Measurements from ENCODE around the gene FAM184A. TPM values are rescaled to one million over a fixed set of nuclear protein-coding genes. Genes with fewer than 3 reads are reported as not detected.

FAM184A gene
- total and polyA plus RNA-seq, 9 of the 15 experiments (the other 6 are each of a cell fraction or from before 2014, with no cell fraction given), result 6.4 to 18.7 (median 13.1) TPM

DNA sequence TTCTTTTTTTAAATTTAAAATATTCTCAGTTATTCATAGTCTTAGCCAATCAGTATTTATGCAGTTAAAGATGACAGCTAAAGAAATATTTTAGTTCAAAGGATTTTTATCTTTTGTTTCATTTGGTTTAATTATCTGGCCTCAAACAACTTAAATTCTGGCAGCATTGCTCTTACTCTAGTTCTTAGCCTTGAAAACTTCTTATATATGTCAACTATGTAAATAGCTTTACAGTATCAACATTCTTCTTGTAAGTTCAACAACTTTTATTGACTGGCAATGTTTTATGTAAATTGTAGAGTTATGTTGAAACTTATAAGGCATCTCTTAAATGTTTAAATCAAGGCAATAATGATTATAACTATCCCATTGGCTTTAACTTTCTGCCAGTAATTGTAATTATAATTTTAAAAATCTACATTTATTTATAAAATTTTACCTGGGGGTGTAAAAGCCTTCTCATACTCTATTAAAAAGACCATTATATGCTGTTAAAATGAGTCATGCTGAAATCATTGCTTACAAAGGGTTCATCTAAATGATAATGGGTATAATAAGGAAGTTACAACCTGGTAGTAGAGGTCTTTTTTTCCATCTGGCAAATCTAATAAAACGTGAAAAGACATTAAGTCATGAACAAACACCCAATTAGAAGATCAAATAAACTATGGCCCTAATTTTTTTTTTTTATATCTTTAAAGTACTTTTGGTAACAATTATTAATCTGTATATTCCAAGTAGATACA lies 45.8 kb upstream of the FAM184A start:
- in situ Hi-C loops (cut with MboI), result no loop called here
- no peak overlapping the region for H3K9ac ChIP-seq (ENCODE audit: insufficient read depth in 1 of 2, low read depth in 2 of 2, low read length in 2 of 2)
- H3K27me3 ChIP-seq (ENCODE audit: control insufficient read depth in 2 of 2, insufficient read depth in 2 of 2, low read length in 2 of 2), result no peaks in the 10 kb centered on the region
- no peak overlapping the region for H3K4me2 ChIP-seq (ENCODE audit: insufficient read depth, low read length)
- no peak overlapping the region for H3K27ac ChIP-seq (ENCODE audit: extremely low read depth, low read depth, low read length)
- no peaks in the 10 kb centered on the region for H3K36me3 ChIP-seq (ENCODE audit: control insufficient read depth, insufficient read depth, low read length)
- POLR2A ChIA-PET, result interaction anchor here (1.0 to 2.1 kb wide), 3 partner anchors 13 to 522 kb away, joined by 3 to 8 read pairs (median 3); no protein-coding TSS in a partner anchor
- H3K9me1 ChIP-seq (ENCODE audit: control insufficient read depth, insufficient read depth, low read length), result no peaks in the 10 kb centered on the region
- no peak overlapping the region; the same call in 1 of the 2 replicates for H2AFZ ChIP-seq (ENCODE audit: low read depth, low read length)
- CTCF ChIA-PET (ENCODE audit: low intra/inter-chr PET ratio), result no interaction called here
- ATAC-seq (no peak), DNase-seq (ENCODE audit: extremely low read depth in 1 of 4, low spot score in 3 of 4) (no peak), FAIRE-seq (no peak)
- no peak overlapping the region for H3K4me3 ChIP-seq
- intact Hi-C loops (cut with micrococcal nuclease), result no loop called here
- 20% methylated on average over 1 of the region's 1 CpG for WGBS (ENCODE audit: insufficient coverage, low coverage, missing lambda C conversion rate)
- no peaks in the 10 kb centered on the region for H3K79me2 ChIP-seq (ENCODE audit: control insufficient read depth, insufficient read depth, low read length)
- TF ChIP-seq JUN (IDR thresholded peaks at IDR 0.05; ENCODE audit: borderline replicate concordance, low read depth, low read length) (no peak), JUN (CRISPR knock-in tag; IDR thresholded peaks at IDR 0.05; ENCODE audit: borderline replicate concordance) (no peak), LARP7 (IDR thresholded peaks at IDR 0.05) (no peak), ZNF79 (CRISPR knock-in tag; IDR thresholded peaks at IDR 0.05; ENCODE audit: low read depth) (no peak), MCM5 (IDR thresholded peaks at IDR 0.05; ENCODE audit: low read depth) (no peak), PHTF2 (CRISPR knock-in tag; IDR thresholded peaks at IDR 0.05) (no peak), CTBP1 (IDR thresholded peaks at IDR 0.05; ENCODE audit: borderline replicate concordance) (no peak), ZNF263 (CRISPR knock-in tag; IDR thresholded peaks at IDR 0.05; ENCODE audit: borderline replicate concordance) (no peak), SAFB (IDR thresholded peaks at IDR 0.05; ENCODE audit: borderline replicate concordance, low read depth, low read length) (no peak), ZNF140 (CRISPR knock-in tag; IDR thresholded peaks at IDR 0.05) (no peak)
- no peaks in the 10 kb centered on the region for H4K20me1 ChIP-seq (replicated peaks; ENCODE audit: control insufficient read depth, insufficient read depth, low read length)
- peaks cover 0 to 7% of the 10 kb centered on the region in 2 experiments; a peak in 2 of 5 replicates for H3K4me1 ChIP-seq (replicated peaks in 1 of 2; ENCODE audit: control insufficient read depth in 2 of 2, insufficient read depth in 2 of 2, low read length in 2 of 2)
- no TSS peak for BruUV-seq (replicated peaks)
- no peaks in the 10 kb centered on the region for H3K9me3 ChIP-seq (replicated peaks; ENCODE audit: control insufficient read depth, insufficient read depth, low read depth, low read length)

All from K562 (cell line).